GM21619 (cell line): ENCODE measurements around the gene MAN2B1.
"Not testable (repeated sequence)": the region's sequence is repeated elsewhere in the genome, so short reads cannot be mapped to it uniquely, and the experiment has no call there.

Experiments
- ATAC-seq: cut with Tn5 transposase; IDR thresholded peaks from one replicate; pipeline ENCODE4 v1.9.1; 2021; ENCODE audit not compliant: unreplicated experiment

The MAN2B1 gene

GRCh38 chr19:12664406-12665280 is 1.9 kb downstream of the MAN2B1 start:
- no peak for ATAC-seq

DNA sequence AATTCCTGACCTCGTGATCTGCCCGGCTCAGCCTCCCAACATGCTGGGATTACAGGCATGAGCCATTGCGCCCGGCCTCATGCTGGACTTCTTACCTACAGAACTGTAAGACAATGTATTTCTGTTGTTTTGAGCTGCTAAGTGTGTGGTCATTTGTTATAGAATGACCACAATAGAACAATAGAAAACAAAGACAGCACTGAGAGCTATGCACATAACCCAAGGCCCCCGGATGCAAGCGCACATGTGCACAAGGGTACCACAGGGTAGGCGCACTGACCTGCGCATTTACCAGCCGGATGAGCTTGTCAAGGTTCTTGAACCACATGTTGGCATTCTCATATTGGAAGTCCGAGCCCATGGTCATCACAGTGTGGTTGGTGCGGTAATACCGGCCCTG is 5.6 kb downstream of the MAN2B1 start:
- no peak for ATAC-seq

DNA sequence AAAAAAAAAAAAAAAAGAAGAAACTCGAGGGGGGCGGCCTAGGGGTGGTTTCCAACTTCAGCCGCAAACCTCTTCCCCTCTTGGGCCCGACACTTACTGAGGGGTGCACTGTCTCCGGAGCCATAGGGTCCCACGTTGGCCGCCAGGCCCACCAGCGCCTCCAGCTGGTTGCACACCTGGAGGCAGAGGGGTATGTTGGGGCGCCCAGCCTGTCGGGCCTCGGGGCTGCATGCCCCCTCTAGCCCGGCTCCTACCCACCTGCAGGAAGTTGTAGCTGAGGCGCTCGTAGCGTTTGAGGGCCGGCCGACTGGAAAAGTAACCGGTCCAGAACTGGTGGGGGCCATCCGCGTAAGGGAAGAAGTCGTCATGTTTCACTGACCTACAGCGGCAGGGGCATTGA is 8.6 kb downstream of the MAN2B1 start:
- no peak for ATAC-seq

DNA sequence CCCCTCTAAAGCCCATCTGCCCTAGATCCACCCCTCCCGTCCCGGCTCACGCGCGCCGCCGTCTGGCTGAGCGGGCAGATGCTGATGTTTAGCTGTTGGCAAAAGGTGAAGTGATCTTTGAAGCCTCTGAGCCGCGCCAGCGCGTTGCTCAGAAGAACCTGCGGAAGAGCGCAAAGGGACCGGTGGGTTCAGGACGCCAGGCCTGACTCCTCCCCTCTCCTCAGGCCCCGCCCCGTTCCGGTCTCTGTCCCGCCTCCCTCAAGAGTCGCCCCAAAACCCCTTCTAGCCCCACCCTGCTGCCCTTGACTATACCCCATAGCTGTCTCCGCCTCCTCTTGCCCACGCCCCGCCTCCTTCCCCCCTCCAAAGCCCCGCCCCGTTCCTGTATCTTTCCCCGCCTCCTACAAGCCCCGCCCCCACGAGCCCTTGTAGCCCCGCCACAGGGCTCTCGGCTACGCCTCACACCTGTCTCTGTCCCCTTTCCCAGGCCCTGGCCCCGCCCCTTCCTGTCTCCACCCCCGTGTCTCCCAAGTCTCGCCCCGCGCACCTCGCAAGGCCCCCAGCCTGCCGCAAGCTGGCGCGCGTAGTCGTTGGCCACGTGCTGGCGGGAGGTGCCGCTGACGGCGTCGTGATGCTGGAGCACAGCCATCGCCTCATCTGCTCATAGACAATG is 9.5 kb downstream of the MAN2B1 start:
- ATAC-seq, result no peak

DNA sequence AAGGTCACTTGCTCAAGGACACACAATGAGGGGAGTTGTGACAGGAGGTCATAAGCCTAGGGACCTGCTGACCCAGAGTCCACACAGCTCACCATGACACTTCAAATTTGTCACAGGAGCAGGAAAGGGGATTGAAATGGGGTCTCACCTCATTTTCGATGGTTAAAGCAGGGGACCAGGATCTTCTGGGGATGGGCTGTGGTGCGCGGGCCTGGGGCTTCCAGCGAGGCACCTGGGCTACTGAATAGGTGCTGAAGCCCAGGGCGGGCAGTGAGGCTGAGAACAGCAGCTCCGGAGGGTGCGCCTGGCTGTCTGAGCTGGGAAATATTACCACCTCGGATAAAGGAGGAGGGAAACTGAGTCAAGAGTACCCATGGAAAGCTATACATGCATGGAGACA is 11.0 kb downstream of the MAN2B1 start:
- no peak for ATAC-seq

GRCh38 chr19:12652219-12652618 is 14.3 kb downstream of the MAN2B1 start:
- no peak for ATAC-seq

GRCh38 chr19:12649941-12650340 is 16.6 kb downstream of the MAN2B1 start:
- ATAC-seq, result no peak

- ATAC-seq, result no peak
Measured at GRCh38 chr19:12648088-12648487, 18.5 kb downstream of the MAN2B1 start.

GRCh38 chr19:12647490-12648071 is 19.0 kb downstream of the MAN2B1 start:
- no peak for ATAC-seq

- no peak for ATAC-seq
Measured at GRCh38 chr19:12647047-12647446, 19.5 kb downstream of the MAN2B1 start.

GRCh38 chr19:12646551-12646950 is 20.0 kb downstream of the MAN2B1 start:
- ATAC-seq, result no peak

DNA sequence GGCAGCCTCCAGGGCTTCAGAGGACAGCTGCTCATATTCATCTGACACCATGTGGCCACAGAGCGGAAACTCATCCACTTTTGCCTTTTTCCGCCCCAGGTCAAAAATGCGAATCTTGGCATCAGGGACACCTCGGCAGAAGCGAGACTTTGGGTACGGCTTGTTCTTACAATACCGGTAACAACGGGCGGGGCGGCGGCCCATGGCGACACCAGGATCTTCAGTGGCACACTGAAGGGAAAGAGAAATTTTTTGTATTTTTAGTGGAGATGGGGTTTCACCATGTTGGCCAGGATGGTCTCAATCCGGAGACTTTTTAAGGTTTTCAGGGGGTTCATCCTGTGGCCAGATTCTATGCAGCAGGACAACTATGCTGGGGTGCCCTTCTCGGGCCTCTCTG is 22.8 kb downstream of the MAN2B1 start:
- ATAC-seq, result not testable (repeated sequence)

GRCh38 chr19:12642506-12642905 is 24.0 kb downstream of the MAN2B1 start:
- no peak for ATAC-seq

DNA sequence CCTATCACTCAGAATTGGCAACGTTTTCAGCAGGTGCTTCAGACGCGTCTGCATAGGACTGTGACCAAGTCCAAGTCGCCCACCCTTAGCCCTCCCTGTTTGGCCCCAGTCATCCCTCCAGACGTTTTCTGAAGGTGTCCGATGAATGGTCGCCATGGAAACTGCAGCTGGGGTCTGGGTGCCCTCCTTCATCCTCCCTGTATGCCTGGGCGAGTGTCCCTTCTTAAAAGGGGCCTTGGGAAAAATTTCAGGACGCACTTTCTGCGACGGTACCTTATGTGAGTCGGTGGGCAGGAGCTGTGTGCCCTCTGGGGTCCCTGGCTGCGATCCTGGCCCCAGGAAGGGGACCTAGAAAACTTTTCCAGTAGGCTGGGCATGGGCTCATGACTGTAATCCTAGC is 25.1 kb downstream of the MAN2B1 start:
- no peak for ATAC-seq

DNA sequence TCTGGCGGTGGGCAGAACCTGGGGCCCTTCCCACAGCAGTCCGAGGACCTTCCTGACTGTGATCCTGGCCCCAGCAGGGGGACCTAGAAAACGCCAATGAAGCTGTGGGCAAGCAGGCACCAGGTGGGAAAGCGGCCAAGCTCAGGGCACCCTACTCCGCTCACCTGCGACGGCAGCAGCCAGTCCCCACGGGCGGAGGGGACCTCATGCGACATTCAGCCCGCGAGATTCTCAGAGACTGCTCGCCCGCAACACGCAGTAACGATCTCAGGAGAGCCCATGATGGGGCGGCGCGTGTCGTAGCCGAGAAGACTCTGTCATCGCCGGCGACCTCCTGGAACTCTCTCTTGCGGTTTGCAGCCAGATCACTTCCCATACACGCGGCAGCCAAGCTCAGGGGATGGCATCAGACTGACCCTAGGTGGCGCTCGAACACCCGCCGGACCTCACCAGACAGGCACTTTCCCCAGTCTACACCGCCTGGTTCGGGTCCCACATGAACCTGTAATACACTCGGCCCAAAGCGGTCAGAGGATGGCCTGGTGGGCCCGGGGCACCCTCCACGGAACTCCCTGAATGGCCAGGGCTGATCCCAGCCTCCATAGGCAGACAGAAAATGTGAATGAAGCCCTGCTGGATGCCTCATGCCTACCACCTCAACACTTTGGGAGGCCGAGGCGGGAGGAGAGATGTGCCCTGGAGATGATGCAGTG is 26.5 kb downstream of the MAN2B1 start:
- no peak for ATAC-seq

GRCh38 chr19:12638611-12639182 is 27.8 kb downstream of the MAN2B1 start:
- ATAC-seq, result no peak

DNA sequence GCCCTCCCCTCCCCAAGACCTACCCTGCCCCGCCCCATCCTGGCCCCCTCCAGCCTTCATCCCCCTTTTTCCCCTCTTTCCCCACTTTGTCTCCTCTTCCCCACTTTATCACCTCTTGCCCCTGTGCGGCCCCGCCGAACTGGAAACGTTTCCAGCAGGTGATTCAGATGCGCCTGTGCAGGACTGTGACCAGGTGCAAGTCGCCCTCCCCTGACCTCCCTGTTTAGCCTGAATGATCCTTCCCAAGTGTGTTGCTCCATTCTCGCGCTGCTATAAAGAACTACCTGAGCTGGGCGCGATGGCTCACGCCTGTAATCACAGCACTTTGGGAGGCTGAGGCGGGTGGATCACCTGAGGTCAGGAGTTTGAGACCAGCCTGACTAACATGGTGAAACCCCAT is 29.9 kb downstream of the MAN2B1 start:
- no peak for ATAC-seq

GRCh38 chr19:12629215-12629614 is 37.3 kb downstream of the MAN2B1 start:
- no peak for ATAC-seq

GRCh38 chr19:12628040-12629022 is 38.2 kb downstream of the MAN2B1 start:
- ATAC-seq, result no peak

DNA sequence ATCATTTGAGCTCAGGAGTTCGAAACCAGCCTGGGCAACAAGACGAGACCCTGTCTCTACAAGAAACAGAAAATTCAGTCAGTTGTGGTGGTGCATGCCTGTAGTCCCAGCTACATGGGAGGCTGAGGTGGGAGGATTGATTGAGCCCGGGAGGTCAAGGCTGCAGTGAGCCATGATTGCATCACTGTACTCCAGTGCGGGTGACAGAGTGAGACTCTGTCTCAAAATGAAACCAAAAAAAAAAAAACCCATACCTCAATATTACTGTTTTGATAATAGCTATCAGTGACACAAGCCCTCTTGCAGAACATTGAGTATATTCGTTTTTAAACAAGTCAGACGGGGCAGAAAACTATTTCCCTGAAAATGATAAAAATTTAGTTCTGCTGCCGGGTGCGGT is 39.6 kb downstream of the MAN2B1 start:
- no peak for ATAC-seq
